SU-DHL-6 (cell line): ENCODE measurements around the gene NFKBIL1.

Source experiments
- EZH2phosphoT487 ChIP-seq: fragments of 200-600 bp; sonication (generic), shearing (Covaris generic); conservative IDR thresholded peaks from 2 replicates; pipeline ENCODE4 v1.6.1; 2018; ENCODE audit warnings: mild to moderate bottlenecking, antibody characterized with exemption, low read length, moderate library complexity, mixed read lengths
- TF ChIP-seq, protein P1 (sequence below): fragments of 200-600 bp; sonication (generic); IDR thresholded peaks from one replicate; pipeline ENCODE4 v1.5.1; 2017; ENCODE audit warnings: antibody characterized with exemption, mild to moderate bottlenecking, low read length, moderate library complexity; ENCODE audit not compliant: insufficient read depth, poor library complexity, severe bottlenecking

GRCh38 chr6:31587791-31588777 is 40.7 kb downstream of the NFKBIL1 start:
- TF ChIP-seq, protein P1, sequence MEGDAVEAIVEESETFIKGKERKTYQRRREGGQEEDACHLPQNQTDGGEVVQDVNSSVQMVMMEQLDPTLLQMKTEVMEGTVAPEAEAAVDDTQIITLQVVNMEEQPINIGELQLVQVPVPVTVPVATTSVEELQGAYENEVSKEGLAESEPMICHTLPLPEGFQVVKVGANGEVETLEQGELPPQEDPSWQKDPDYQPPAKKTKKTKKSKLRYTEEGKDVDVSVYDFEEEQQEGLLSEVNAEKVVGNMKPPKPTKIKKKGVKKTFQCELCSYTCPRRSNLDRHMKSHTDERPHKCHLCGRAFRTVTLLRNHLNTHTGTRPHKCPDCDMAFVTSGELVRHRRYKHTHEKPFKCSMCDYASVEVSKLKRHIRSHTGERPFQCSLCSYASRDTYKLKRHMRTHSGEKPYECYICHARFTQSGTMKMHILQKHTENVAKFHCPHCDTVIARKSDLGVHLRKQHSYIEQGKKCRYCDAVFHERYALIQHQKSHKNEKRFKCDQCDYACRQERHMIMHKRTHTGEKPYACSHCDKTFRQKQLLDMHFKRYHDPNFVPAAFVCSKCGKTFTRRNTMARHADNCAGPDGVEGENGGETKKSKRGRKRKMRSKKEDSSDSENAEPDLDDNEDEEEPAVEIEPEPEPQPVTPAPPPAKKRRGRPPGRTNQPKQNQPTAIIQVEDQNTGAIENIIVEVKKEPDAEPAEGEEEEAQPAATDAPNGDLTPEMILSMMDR, result no peak
- no peak for TF ChIP-seq EZH2phosphoT487
